ENCODE results near the gene TXN2.

Gene TXN2

GRCh38 chr22:36449596-36450175 lies 31.8 kb downstream of the TXN2 start:
- TF ChIP-seq Cebpa-rat (IDR thresholded peaks at IDR 0.05), result no peak
- peak overlapping the region in 9 of 11 experiments; percentile 50 to 77 (median 70); a peak in 17 of 22 replicates for H3K9ac ChIP-seq

GRCh38 chr22:36447632-36448031 lies 33.8 kb downstream of the TXN2 start:
- TF ChIP-seq Cebpa-rat (IDR thresholded peaks at IDR 0.05), result no peak
- Histone ChIP-seq H3K4me3 (no peak overlapping the region), H3K4me1 (peaks cover 90 to 99% (median 97%) of the 10 kb centered on the region in 10 experiments), H3K27ac (peak overlapping the region in 10 of 11 experiments; percentile 64 to 92 (median 88); a peak in 19 of 22 replicates), H4K20me1 (no peaks in the 10 kb centered on the region), H3K9me3 (replicated peaks in 1 of 11) (no peaks in the 10 kb centered on the region), H3K36me3 (no peaks in the 10 kb centered on the region), H3K27me3 (no peaks in the 10 kb centered on the region), H3K9ac (peak overlapping the region in 10 of 11 experiments; percentile 44 to 77 (median 66); a peak in 15 of 22 replicates), H3K4me2 (peak overlapping the region; percentile 17 to 99 (median 90))

More at GRCh38 chr22:36449596-36450175, 31.8 kb downstream of the TXN2 start:
- Histone ChIP-seq H3K36me3 (no peaks in the 10 kb centered on the region), H4K20me1 (no peaks in the 10 kb centered on the region), H3K4me3 (no peak overlapping the region; a peak in 1 of 20 replicates), H3K27me3 (no peaks in the 10 kb centered on the region), H3K27ac (peak overlapping the region in 10 of 11 experiments; percentile 60 to 92 (median 88); a peak in 21 of 22 replicates), H3K4me2 (peak overlapping the region; percentile 59 to 99 (median 90)), H3K4me1 (peaks cover 91 to 100% (median 98%) of the 10 kb centered on the region in 10 experiments), H3K9me3 (replicated peaks in 1 of 11) (no peaks in the 10 kb centered on the region)

GRCh38 chr22:36445158-36445668 lies 36.2 kb downstream of the TXN2 start:
- Histone ChIP-seq H3K4me2 (peak overlapping the region; percentile 17 to 99 (median 59); a peak in 21 of 22 replicates), H3K4me1 (peaks cover 89 to 100% (median 97%) of the 10 kb centered on the region in 10 experiments), H3K27ac (peak overlapping the region in 9 of 11 experiments; percentile 27 to 92 (median 86); a peak in 18 of 22 replicates), H3K4me3 (no peak overlapping the region), H3K36me3 (no peaks in the 10 kb centered on the region), H4K20me1 (no peaks in the 10 kb centered on the region), H3K9ac (peak overlapping the region in 7 of 11 experiments; percentile 13 to 40 (median 22); a peak in 8 of 22 replicates), H3K27me3 (no peaks in the 10 kb centered on the region), H3K9me3 (replicated peaks in 1 of 11) (no peaks in the 10 kb centered on the region)
- TF ChIP-seq Cebpa-rat (IDR thresholded peaks at IDR 0.05), result no peak

GRCh38 chr22:36443198-36443770 lies 38.2 kb downstream of the TXN2 start:
- Histone ChIP-seq H3K4me2 (peak overlapping the region; percentile 56 to 99 (median 76)), H3K27ac (peak overlapping the region in 9 of 11 experiments; percentile 44 to 92 (median 76); a peak in 17 of 22 replicates), H3K27me3 (no peaks in the 10 kb centered on the region), H3K4me1 (peaks cover 78 to 99% (median 95%) of the 10 kb centered on the region in 10 experiments), H3K4me3 (no peak overlapping the region), H3K36me3 (no peaks in the 10 kb centered on the region), H3K9me3 (replicated peaks in 1 of 11) (no peaks in the 10 kb centered on the region), H4K20me1 (no peaks in the 10 kb centered on the region), H3K9ac (peak overlapping the region in 7 of 11 experiments; percentile 10 to 53 (median 24); a peak in 9 of 22 replicates)
- TF ChIP-seq Cebpa-rat (IDR thresholded peaks at IDR 0.05), result no peak

GRCh38 chr22:36442506-36443197 lies 38.8 kb downstream of the TXN2 start:
- peaks cover 72 to 99% (median 91%) of the 10 kb centered on the region in 10 experiments for H3K4me1 ChIP-seq
- H3K36me3 ChIP-seq, result no peaks in the 10 kb centered on the region
- TF ChIP-seq Cebpa-rat (IDR thresholded peaks at IDR 0.05), result no peak
- H4K20me1 ChIP-seq, result no peaks in the 10 kb centered on the region
- H3K9me3 ChIP-seq (replicated peaks in 1 of 11), result no peaks in the 10 kb centered on the region
- H3K27me3 ChIP-seq, result no peaks in the 10 kb centered on the region
- H3K27ac ChIP-seq, result peak overlapping the region in 9 of 11 experiments; percentile 44 to 86 (median 67); a peak in 17 of 22 replicates
- H3K4me3 ChIP-seq, result no peak overlapping the region
- peak overlapping the region; percentile 56 to 82 (median 73) for H3K4me2 ChIP-seq
- H3K9ac ChIP-seq, result peak overlapping the region in 7 of 11 experiments; percentile 10 to 53 (median 24); a peak in 9 of 22 replicates

- H3K4me2 ChIP-seq, result peak overlapping the region; percentile 28 to 82 (median 70); a peak in 21 of 22 replicates
- peak overlapping the region; percentile 6 to 86 (median 60); a peak in 19 of 22 replicates for H3K27ac ChIP-seq
- H3K9ac ChIP-seq, result peak overlapping the region in 10 of 11 experiments; percentile 1 to 57 (median 29); a peak in 9 of 22 replicates
- no peaks in the 10 kb centered on the region for H3K9me3 ChIP-seq (replicated peaks in 1 of 11)
- H3K27me3 ChIP-seq, result no peaks in the 10 kb centered on the region
- no peaks in the 10 kb centered on the region for H3K36me3 ChIP-seq
- H3K4me1 ChIP-seq, result peaks cover 74 to 99% (median 89%) of the 10 kb centered on the region in 10 experiments
- no peaks in the 10 kb centered on the region for H4K20me1 ChIP-seq
- TF ChIP-seq Cebpa-rat (IDR thresholded peaks at IDR 0.05), result no peak
- no peak overlapping the region for H3K4me3 ChIP-seq
These were observed 40.9 kb downstream of the TXN2 start for GRCh38 chr22:36440429-36441002.

- TF ChIP-seq Cebpa-rat (IDR thresholded peaks at IDR 0.05), result no peak
- H3K4me1 ChIP-seq, result peaks cover 74 to 99% (median 89%) of the 10 kb centered on the region in 10 experiments
- no peaks in the 10 kb centered on the region for H3K9me3 ChIP-seq (replicated peaks in 1 of 11)
- H3K9ac ChIP-seq, result peak overlapping the region in 6 of 11 experiments; percentile 1 to 54 (median 13); a peak in 5 of 22 replicates
- H3K27ac ChIP-seq, result peak overlapping the region in 9 of 11 experiments; percentile 35 to 86 (median 60); a peak in 15 of 22 replicates
- no peaks in the 10 kb centered on the region for H3K27me3 ChIP-seq
- H3K4me3 ChIP-seq, result no peak overlapping the region
- H3K4me2 ChIP-seq, result peak overlapping the region in 10 of 11 experiments; percentile 17 to 82 (median 72); a peak in 19 of 22 replicates
- H4K20me1 ChIP-seq, result no peaks in the 10 kb centered on the region
- no peaks in the 10 kb centered on the region for H3K36me3 ChIP-seq
These were observed 41.8 kb downstream of the TXN2 start for GRCh38 chr22:36439481-36440271.
